ENCODE measurements around the gene LMX1B.
A peak's percentile ranks its signal among the peaks of the same experiment; 100 is the strongest.
"Not testable (repeated sequence)": the region's sequence is repeated elsewhere in the genome, so short reads cannot be mapped to it uniquely, and the experiment has no call there.

Gene LMX1B

GRCh38 chr9:126613651-126614050, at the start of gene LMX1B:
LMX1B (plus strand) TSS chr9:126613928; CDS start chr9:126614450, 522 bp downstream.
- no peak for DNase-seq (ENCODE audit: low read depth, low spot score)
- H3K27ac ChIP-seq = no peak within 1 kb of the TSS

GRCh38 chr9:126564128-126564527, 49.6 kb upstream of the LMX1B start:
- no peak for DNase-seq (ENCODE audit: low read depth, low spot score)
- no peak overlapping the region for H3K27ac ChIP-seq

GRCh38 chr9:126564716-126565115, 49.0 kb upstream of the LMX1B start:
- H3K27ac ChIP-seq = no peak overlapping the region
- no peak for DNase-seq (ENCODE audit: low read depth, low spot score)

- no peak for DNase-seq (ENCODE audit: low read depth, low spot score)
- no peak overlapping the region for H3K27ac ChIP-seq
Observed at GRCh38 chr9:126565336-126566128, 48.2 kb upstream of the LMX1B start.

- peak; percentile 16 for DNase-seq (ENCODE audit: low read depth, low spot score)
Observed at GRCh38 chr9:126569036-126569435, 44.7 kb upstream of the LMX1B start.

GRCh38 chr9:126578029-126578428, 35.7 kb upstream of the LMX1B start:
- H3K27ac ChIP-seq = no peak overlapping the region
- DNase-seq (ENCODE audit: low read depth, low spot score) = no peak

More at GRCh38 chr9:126569036-126569435, 44.7 kb upstream of the LMX1B start:
- no peak overlapping the region for H3K27ac ChIP-seq

GRCh38 chr9:126580319-126580718, 33.4 kb upstream of the LMX1B start:
- H3K27ac ChIP-seq = not testable (repeated sequence)

GRCh38 chr9:126581893-126582292, 31.8 kb upstream of the LMX1B start:
- DNase-seq (ENCODE audit: low read depth, low spot score) = no peak

More at GRCh38 chr9:126580319-126580718, 33.4 kb upstream of the LMX1B start:
- not testable (repeated sequence) for DNase-seq (ENCODE audit: low read depth, low spot score)

GRCh38 chr9:126582427-126582826, 31.3 kb upstream of the LMX1B start:
- H3K27ac ChIP-seq = no peak overlapping the region
- DNase-seq (ENCODE audit: low read depth, low spot score) = no peak

More at GRCh38 chr9:126581893-126582292, 31.8 kb upstream of the LMX1B start:
- no peak overlapping the region for H3K27ac ChIP-seq

- H3K27ac ChIP-seq = no peak overlapping the region
- no peak for DNase-seq (ENCODE audit: low read depth, low spot score)
Observed at GRCh38 chr9:126583144-126583760, 30.5 kb upstream of the LMX1B start.

GRCh38 chr9:126584611-126585010, 29.1 kb upstream of the LMX1B start:
- no peak overlapping the region for H3K27ac ChIP-seq

GRCh38 chr9:126586236-126586635, 27.5 kb upstream of the LMX1B start:
- H3K27ac ChIP-seq = no peak overlapping the region
- DNase-seq (ENCODE audit: low read depth, low spot score) = no peak

More at GRCh38 chr9:126584611-126585010, 29.1 kb upstream of the LMX1B start:
- DNase-seq (ENCODE audit: low read depth, low spot score) = no peak

- no peak overlapping the region for H3K27ac ChIP-seq
- no peak for DNase-seq (ENCODE audit: low read depth, low spot score)
Observed at GRCh38 chr9:126587187-126588185, 26.2 kb upstream of the LMX1B start.

- DNase-seq (ENCODE audit: low read depth, low spot score) = no peak
- H3K27ac ChIP-seq = no peak overlapping the region
Observed at GRCh38 chr9:126588491-126589168, 25.1 kb upstream of the LMX1B start.

- DNase-seq (ENCODE audit: low read depth, low spot score) = no peak
- H3K27ac ChIP-seq = no peak overlapping the region
Observed at GRCh38 chr9:126589349-126589748, 24.4 kb upstream of the LMX1B start.

GRCh38 chr9:126591083-126591482, 22.6 kb upstream of the LMX1B start:
- DNase-seq (ENCODE audit: low read depth, low spot score) = no peak
- H3K27ac ChIP-seq = no peak overlapping the region

GRCh38 chr9:126591922-126592321, 21.8 kb upstream of the LMX1B start:
- H3K27ac ChIP-seq = no peak overlapping the region
- DNase-seq (ENCODE audit: low read depth, low spot score) = no peak

- DNase-seq (ENCODE audit: low read depth, low spot score) = no peak
- H3K27ac ChIP-seq = no peak overlapping the region
Observed at GRCh38 chr9:126592461-126592860, 21.3 kb upstream of the LMX1B start.

GRCh38 chr9:126595982-126596381, 17.7 kb upstream of the LMX1B start:
- DNase-seq (ENCODE audit: low read depth, low spot score) = no peak
- H3K27ac ChIP-seq = no peak overlapping the region
